SIG-M5 treated with dmso at 0.1 percent for 504 hours (cell line): Measurements from ENCODE around the gene AKAP6.

ENCODE experiments used
- DNase-seq: peaks from one replicate; lab custom pipeline; 2025; ENCODE audit not compliant: unreplicated experiment; lab: John Stamatoyannopoulos, UW

AKAP6 gene, protein sequence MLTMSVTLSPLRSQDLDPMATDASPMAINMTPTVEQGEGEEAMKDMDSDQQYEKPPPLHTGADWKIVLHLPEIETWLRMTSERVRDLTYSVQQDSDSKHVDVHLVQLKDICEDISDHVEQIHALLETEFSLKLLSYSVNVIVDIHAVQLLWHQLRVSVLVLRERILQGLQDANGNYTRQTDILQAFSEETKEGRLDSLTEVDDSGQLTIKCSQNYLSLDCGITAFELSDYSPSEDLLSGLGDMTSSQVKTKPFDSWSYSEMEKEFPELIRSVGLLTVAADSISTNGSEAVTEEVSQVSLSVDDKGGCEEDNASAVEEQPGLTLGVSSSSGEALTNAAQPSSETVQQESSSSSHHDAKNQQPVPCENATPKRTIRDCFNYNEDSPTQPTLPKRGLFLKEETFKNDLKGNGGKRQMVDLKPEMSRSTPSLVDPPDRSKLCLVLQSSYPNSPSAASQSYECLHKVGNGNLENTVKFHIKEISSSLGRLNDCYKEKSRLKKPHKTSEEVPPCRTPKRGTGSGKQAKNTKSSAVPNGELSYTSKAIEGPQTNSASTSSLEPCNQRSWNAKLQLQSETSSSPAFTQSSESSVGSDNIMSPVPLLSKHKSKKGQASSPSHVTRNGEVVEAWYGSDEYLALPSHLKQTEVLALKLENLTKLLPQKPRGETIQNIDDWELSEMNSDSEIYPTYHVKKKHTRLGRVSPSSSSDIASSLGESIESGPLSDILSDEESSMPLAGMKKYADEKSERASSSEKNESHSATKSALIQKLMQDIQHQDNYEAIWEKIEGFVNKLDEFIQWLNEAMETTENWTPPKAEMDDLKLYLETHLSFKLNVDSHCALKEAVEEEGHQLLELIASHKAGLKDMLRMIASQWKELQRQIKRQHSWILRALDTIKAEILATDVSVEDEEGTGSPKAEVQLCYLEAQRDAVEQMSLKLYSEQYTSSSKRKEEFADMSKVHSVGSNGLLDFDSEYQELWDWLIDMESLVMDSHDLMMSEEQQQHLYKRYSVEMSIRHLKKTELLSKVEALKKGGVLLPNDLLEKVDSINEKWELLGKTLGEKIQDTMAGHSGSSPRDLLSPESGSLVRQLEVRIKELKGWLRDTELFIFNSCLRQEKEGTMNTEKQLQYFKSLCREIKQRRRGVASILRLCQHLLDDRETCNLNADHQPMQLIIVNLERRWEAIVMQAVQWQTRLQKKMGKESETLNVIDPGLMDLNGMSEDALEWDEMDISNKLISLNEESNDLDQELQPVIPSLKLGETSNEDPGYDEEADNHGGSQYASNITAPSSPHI (N-terminal part only)

DNA sequence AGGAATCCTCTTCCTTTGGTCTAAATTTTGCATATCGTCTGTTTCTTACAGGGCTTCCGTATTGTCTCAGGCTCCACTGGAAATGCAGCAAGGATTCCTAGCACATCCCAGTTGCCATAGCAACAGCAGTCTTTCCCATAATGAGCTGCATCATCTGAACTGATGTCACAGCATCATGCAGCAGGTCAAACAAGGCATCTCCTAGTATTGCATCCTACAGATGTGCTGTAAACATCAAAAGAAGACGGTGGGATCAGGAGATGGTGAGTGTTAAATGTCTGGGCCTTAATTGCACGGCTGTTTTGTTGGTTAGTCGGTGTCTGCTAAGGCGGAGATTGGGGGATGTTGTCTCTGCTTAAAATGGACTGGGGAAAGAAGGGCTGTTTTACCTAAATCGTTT lies at the start of gene AKAP6:
Gene AKAP6 (plus strand): TSS at position 153 of the 400 bp plus-strand sequence. CDS start 104,196 bp downstream, outside the sequence.
- no peak for DNase-seq

DNA sequence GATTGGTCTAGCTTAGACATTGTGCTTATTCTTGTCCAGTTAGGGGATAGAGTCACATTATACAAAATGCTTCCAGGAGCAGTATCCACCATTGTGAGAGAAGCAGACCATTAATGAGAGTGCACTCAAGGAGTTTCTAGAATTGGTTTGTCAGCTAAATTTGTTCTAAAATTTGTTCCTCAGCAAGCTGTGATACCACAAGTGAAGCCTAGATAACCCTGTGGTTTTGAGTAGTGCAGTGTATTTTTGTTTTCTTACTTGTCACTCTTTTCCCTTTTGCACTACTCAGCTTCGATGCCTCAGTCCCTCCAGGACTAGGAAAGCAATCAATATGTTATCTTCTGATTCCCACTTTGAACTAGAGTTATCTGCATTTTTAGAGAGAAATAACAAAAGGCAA lies 42.5 kb upstream of the AKAP6 start:
- DNase-seq, result no peak

DNA sequence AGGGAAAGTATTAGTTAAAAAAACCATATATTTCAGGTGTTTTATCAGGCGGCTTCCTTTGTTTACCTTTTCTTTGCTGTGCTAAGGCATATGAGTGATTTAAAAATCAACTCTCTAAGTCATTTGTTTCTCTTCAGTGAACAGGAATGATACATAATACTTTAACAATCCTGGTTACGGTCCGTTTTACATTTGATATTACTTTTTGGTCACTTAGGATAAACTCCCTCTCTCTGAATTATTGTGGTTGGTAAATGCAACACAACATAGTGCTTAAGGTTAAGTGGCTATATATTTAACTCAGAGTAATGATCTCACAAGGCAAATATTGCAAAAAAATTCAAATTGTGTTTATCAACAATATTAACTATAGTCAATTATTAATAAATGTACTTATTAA lies 32.7 kb upstream of the AKAP6 start:
- no peak for DNase-seq

DNA sequence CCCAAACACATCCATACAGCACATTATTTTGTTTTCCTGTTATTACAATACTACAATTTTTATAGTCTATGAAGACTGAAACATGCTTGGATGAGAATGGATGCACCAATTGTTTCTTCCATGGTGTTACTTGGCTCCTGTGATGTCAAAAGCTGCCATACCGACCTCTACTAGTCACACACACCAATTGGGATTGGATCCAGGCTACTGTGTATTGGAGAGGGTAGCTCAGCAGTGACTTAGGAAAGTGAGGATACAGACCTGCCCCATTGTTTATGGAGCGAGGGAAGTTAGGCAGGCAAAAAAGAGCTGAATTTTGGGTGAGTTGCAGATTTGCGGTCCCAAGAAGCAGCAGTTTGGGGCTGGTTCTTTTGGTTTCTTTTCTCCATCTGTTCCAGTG lies 30.8 kb upstream of the AKAP6 start:
- no peak for DNase-seq

DNA sequence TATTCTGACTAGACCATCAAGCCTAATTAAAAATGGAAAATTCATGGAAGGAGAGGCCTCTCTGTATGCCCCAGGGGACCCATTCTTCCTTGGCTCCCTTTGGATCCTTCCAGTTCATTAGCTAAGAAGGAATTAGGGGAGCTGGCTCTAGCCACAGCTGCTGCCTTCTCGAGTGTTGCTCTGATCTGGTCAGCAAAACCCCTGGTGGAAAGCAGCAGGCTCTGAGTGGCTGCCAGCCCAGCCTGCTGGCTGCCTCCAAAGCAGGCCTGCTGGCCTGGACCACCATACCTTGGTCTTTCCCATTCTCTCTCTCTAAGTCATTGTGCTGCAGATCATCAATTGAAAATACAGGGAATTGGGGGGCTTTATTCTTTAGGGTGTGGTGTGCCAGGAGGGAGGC lies 29.0 kb upstream of the AKAP6 start:
- no peak for DNase-seq

DNA sequence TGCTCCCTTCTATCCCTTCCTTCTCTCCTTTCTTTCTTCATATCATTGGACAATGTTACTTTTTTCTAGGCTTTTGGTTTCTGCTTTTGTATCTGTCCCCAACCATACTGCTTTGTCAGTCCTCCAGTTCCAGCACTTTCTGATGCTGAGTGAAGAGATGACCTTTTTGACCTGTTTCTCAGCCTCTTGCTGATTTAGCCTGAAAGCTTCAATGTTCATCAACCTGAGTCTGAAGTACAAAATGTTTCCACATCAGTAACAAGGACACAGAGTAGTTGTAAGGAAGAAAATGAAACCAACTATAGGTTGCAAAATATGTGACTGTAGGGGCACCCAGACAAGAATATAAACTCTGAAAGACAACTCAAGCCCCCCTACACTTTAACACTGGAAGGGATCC lies 25.2 kb upstream of the AKAP6 start:
- DNase-seq, result no peak

DNA sequence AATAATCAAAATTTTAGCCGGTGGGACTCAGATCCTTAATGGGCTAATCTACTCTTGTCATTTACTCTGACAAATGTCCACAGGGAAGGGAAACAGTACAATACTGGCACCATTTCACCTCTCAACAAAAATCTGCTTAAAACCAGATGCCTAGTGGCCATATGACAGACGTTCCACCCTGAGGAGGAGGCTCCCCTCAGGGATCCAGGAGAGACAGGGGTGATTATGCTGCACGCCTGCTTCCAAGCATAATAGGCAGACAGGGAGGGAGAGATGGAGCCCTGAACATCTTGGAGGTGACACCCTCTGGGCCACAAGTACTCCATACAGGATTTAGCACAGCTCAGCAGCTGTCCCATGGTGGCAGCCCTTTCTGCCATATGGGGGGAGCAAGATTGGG lies 24.8 kb upstream of the AKAP6 start:
- DNase-seq, result no peak

DNA sequence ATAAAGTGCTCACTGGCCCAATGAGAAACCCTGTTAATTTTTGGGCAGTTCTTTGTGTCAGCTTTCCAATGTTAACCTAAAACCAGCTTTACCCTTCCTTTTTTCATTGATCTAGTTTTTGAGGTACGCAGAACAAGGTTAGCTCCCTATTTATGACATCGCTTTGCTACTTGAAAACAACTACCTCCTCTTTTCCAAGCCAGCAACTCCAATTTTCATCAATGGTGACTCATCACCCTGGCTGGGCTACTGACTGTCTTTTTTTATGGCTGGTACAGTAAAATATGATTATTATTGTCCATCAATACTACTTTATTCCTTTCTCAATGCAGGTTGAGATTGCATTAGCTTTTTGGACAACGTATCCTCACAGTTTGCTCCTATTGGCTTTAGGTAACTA lies 22.5 kb upstream of the AKAP6 start:
- no peak for DNase-seq

DNA sequence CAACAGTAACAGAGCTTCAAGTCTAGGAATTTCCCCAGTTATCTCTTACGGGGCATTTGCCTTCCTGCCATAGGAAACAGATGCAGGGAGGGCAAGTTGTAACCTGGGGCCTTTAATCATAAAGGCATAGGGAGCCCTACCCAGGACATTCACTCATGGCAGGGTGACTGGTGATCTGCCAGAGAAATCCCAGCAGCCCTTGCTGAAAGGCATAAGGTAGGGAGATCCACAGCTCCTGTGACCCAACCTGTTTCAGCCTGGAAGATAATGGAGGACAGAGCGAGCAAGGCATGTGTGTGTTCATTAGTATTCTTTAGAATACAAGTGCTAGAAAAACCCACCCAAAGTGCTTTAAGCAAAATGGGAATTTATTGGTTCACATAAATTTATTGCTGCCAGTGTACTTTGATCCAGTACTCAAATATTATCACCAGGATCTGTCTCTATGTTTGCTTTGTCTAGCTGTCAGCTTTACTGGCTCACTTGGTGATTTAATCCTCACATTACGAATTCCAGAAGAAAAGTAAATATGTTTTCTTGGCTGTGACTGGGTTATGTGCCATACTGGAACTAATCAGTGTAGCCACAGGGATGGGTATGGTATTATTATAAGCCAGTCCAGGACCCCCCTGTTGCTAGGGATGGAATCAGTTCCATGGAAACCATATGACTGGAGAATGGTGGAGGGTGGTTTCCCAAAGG lies 21.1 kb upstream of the AKAP6 start:
- DNase-seq, result peak; percentile 33

DNA sequence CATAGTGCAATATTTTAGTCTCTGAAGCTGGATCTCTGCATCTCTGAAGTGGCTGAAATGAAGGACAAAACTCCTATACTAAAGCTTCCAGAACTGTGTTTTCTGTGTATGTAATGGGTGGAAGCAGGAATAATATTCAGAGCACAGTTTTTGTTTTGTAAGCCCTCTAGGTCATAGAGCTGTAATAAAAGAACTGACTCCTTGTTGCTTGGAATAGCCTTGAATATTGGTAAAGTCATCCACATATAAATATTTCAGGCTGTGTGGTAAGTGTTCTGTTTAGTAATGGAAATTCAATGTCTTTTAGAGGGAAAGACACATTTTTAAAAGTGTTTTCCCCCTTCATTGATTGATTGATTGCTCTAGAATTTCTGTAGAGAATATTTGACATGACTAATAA lies 18.2 kb upstream of the AKAP6 start:
- DNase-seq, result no peak

DNA sequence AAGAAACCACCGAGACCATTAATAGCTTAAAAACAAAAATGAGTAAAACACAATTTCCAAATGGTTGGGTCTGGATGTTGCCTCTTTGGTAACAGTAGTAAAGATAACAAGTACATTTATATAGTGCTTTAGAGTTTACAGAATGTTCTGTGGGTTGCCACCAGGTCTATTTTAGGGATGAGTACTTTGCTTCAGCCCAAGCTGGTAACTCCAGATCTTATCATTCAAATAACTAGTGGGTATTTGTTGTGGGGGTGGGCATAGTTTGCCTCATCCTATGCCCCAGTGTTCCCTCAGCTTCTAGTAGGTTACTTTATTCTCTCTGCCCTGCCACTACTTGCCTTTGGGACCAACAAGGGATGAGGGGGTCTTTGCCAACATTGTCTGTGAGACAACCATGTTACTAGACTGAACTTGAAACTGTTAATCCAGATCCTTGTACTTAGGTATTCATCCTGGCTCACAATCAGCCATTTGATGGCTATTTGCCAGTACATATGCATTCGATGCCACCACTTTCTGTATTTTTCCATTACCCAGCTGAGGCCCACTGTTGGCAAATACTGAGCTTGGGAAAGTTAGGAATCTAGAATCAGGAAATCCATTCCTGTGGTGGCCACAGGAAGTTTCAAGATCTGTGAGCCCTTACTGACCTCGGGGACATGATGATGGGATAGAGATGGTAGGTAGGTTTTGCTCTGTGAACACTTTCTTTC lies 17.6 kb upstream of the AKAP6 start:
- DNase-seq, result no peak

DNA sequence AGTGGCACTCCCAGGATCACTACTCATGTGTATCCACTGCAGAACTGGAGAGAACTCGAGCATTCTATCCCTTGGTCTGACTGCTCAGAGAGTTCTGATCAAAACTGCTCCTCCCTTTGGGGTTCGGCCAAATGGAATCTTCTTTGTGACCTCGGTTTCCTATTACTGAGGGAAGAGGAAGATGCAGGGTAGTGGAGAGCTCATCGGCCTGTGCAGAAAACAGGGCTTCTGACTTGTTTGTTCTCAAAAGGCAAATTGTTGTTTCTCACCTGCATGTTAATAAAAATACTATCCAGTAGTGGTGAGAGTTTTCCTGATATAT lies 17.1 kb upstream of the AKAP6 start:
- DNase-seq, result no peak

DNA sequence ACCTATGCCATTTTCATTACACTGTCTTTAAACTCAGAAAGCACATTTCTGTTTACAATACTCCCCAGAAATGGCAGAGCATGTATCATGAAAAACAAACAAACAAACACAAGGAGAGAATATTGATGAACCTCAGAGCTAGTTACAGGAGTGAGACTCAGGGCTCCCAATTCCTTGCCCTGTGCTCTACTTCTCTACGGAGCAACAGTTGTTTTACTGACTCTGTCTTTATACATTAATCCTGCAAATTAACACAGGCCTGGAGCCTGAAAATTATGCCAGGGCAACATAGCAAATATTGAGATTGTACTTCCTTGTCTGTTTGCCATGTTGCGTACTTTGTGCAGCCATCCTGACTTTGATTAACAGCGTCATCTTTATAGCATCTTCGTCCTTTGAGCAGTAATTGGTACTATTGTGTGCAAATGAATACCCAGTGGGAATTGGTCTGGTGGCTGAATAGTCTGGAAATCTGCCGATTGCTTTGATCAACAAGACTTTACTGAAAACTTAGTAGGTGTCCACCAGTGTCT lies 15.2 kb upstream of the AKAP6 start:
- no peak for DNase-seq

DNA sequence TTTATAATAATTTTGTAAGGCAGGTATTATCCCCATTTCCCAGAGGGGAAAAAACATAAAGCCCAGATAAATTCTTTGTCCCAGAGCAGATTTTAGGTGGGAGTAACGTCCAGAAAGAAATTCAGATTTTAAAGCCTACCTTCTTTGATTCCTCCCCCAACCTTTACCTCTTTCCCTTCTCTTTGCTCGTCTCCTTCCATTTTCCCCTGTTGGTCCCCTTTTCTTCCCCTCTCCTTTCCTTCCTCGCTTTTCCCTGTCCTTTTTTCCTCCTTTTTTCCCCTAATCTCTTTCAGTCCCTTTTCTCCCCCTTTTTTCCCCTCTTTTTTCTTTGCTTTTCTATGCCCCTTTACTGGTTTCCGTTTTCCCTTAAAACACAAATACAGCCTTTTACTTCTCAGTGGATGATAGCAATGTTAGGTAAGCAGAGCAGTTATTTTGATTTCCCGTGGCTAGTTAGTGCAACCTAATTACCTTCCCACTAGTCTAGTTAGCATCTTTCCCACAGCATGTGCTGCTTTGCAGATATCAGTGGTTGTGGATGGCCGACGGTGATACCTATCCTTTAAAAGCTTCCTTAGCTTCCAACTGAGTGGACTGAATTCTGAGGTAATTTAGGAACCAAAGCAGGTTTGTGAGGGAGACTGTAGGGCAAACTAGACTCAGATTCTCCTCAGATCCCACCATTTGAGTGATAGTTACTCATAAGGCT lies 10.9 kb upstream of the AKAP6 start:
- no peak for DNase-seq

DNA sequence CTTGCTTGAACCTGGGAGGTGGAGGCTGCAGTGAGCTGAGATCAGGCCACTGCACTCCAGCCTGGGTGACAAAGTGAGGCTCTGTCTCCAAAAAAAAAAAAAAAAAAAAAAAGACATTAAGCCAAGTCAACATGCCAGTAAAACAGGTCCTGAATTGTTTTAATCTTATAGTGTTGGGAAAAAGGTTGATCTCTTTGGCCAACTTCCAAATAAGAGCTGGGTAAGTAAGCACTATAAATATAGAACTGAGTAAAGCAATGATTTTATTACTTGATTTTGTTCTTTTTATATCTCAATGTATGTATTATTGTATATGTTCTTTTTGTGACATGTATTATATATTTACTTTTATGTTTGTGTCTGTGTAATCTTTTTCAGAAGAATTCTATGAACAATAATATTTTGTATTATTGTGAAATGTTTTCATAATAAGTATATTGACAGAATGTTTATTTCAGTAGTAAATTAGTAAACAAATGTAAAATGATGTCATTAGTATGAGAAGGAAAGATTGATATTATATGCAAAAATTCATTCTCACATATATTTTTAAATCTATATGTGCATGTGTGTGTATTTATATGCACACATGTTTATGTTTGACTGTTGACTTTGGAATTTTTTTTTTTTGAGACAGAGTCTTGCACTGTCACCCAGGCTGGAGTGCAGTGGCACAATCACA lies 9.6 kb upstream of the AKAP6 start:
- peak; percentile 6 for DNase-seq

DNA sequence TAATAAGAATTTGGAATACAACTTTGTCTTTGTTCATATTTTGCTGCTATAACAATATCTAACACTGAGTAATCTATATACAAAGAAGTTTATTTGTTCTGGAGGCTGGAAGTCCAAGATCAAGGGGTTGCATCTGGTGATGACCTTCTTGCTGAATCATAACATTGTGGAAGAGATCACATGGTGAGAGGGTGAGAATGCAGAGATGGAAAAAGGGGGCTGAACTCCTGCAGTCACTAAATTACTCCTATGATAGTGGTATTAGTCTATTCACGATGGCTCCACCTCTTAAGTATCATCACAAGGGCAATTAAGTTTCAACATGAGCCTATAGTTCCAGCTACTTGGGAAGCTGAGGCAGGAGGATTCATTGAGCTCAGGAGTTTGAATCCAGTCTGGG lies 4.5 kb upstream of the AKAP6 start:
- DNase-seq, result no peak

DNA sequence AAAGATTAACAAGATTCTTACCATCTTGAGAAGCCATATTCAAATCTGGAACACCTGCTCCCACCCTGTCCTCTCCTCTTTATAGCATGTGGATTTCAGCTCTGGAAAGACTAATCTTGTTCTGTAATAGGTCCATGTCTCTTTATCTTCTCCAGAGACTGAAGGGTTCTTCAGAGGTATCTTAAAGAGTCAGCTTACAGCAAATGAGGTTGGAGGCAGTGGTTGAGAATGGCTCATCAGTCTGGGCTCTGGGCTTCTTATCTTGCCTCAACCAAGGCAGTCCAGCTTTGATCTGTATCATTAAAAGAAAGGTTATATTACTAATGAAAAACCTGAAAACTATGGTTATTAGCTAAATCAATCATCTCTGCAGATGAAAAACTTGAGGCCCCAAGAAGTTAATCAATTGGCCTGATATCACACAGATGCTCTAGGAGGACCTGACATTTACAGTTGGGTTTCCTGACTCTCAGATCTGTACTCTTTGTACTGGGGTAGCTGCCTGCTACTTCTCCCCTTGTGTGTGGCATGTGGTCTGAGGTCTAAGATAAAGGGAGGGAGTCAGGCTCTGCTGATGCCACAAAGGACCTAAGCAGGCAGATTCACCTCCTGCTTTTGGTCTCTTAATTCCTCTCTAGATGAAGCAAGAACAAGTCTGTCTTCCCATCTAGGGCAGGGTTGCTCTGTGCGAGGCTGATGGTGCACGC lies 1.7 kb upstream of the AKAP6 start:
- DNase-seq, result no peak

DNA sequence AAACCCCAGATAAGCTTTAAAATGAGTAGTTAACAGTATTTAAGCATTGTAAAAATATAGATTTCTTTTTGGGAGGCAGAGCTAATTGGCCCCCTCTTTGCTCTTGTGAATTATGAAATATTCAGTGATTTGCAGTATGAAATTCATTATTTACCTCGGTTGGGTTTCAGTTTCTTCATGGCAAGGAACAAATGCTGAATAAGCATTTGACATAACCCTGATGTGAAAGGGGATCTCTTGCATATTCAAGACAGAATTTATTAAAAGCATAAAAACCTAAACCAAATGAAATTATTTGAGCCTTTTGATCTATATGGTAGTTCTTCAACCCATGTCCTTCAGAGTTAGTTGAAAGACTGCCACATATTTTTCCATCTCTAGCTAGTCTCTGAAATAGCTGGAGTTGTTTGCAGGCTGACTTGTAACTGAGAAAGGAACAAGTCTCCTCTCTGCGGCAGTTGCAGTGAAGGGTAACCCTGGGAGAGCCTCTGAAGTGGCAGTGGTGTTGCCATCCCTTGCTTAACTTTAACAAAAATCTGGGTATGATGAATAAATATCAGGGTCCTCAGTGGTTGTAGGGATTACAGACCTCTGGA lies 690 bp downstream of the AKAP6 start:
- no peak for DNase-seq
